KMS-11 (cell line): ENCODE data around the gene FBXL19.

ENCODE experiments used
- H2AFZ ChIP-seq: fragments of 200-600 bp; sonication (generic); 2 replicates; pipeline ENCODE4 v1.6.1; 2016; ENCODE audit warnings: antibody characterized with exemption, mixed run types, low read depth
- H3K27ac ChIP-seq: fragments of 200-600 bp; sonication (generic); 2 replicates; pipeline ENCODE4 v1.6.1; 2016; ENCODE audit warnings: mild to moderate bottlenecking, mixed run types
- H3K27me3 ChIP-seq: fragments of 200-600 bp; sonication (generic); 2 replicates; pipeline ENCODE4 v1.6.1; 2017; ENCODE audit warnings: mild to moderate bottlenecking, low read depth, mixed run types, moderate library complexity; ENCODE audit not compliant: insufficient read depth
- H3K36me3 ChIP-seq: fragments of 200-600 bp; sonication (generic); 2 replicates; pipeline ENCODE4 v1.6.1; 2017; ENCODE audit warnings: mild to moderate bottlenecking, mixed run types; ENCODE audit not compliant: insufficient read depth
- H3K4me1 ChIP-seq: fragments of 200-600 bp; sonication (generic); 2 replicates; pipeline ENCODE4 v1.6.1; 2016; ENCODE audit warnings: mild to moderate bottlenecking, low read depth, mixed run types; ENCODE audit not compliant: poor library complexity, severe bottlenecking
- H3K4me2 ChIP-seq: fragments of 200-600 bp; sonication (generic); 2 replicates; pipeline ENCODE4 v1.7.0; 2016; ENCODE audit warnings: mild to moderate bottlenecking, mixed run types
- H3K4me3 ChIP-seq: fragments of 200-600 bp; sonication (generic); IDR thresholded peaks from 2 replicates; pipeline ENCODE4 v1.6.1; 2017; ENCODE audit warnings: low read depth, low read length, mixed read lengths; ENCODE audit not compliant: insufficient read depth
- H3K79me2 ChIP-seq: fragments of 200-600 bp; sonication (generic); 2 replicates; pipeline ENCODE4 v1.6.1; 2016; ENCODE audit warnings: low read depth, mixed run types; ENCODE audit not compliant: insufficient read depth
- H3K9ac ChIP-seq: fragments of 200-600 bp; sonication (generic); 2 replicates; pipeline ENCODE4 v1.6.1; 2016; ENCODE audit warnings: mild to moderate bottlenecking, mixed run types
- H4K20me1 ChIP-seq: fragments of 200-600 bp; sonication (generic); 2 replicates; pipeline ENCODE4 v1.6.1; 2016; ENCODE audit warnings: mild to moderate bottlenecking, mixed run types; ENCODE audit not compliant: insufficient read depth
- TF ChIP-seq, protein P1 (sequence below): fragments of 200-600 bp; sonication (generic); conservative IDR thresholded peaks from 2 replicates; pipeline ENCODE4 v1.6.1; 2017; ENCODE audit warnings: low read depth, mild to moderate bottlenecking, antibody characterized with exemption, low read length, moderate library complexity, mixed read lengths

FBXL19 gene

DNA sequence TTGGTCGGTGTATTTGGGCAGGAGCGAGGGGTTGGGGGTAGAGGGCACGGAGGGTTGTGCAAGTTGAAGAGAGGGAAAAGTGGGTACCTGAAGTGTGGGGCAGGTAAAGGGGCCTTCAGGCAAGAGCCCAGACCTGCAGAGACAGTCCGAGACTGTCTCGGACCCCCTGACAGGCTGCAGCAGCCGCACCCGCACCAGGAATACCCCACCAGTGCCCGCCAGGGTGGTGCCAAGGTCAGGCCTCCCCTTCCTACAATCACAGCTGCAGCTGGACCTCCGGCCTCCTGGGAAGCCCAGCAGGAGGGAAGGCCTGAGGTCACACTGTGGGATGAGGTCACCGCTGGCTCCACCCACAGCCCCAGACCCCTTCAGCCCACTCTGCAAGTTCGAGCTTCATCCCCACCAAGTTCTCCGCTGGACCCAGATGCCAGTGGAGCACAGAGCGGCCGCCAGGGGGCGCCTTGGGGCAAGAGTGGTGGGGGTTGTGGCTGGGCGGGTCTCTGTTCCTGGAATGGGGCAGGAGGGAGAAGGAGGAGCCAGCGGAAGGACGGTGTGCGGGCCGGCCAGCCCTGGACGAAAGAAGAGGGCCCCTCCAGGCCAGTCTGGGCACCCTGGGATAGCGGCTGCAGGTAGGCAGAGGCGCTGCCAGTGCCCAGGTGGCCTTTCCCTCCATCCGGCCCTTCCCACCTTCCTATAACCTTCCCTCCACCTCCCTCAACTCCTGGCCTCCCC lies 61.5 kb downstream of the FBXL19 start, which contains the start of gene HSD3B7:
HSD3B7 (plus strand) TSS at position 539 of the 732 bp plus-strand sequence. CDS start 452 bp downstream, outside the sequence.
- H3K9ac ChIP-seq, result no peak within 1 kb of the TSS
- H3K4me1 ChIP-seq, result no peaks in the 10 kb centered on the region
- no peaks in the 10 kb centered on the region for H3K27me3 ChIP-seq
- no peak within 1 kb of the TSS for H2AFZ ChIP-seq
- no peaks in the 10 kb centered on the region for H4K20me1 ChIP-seq
- H3K79me2 ChIP-seq, result no peaks in the 10 kb centered on the region
- no peak within 1 kb of the TSS for H3K4me2 ChIP-seq
- no peak within 1 kb of the TSS for H3K4me3 ChIP-seq
- TF ChIP-seq, protein P1, sequence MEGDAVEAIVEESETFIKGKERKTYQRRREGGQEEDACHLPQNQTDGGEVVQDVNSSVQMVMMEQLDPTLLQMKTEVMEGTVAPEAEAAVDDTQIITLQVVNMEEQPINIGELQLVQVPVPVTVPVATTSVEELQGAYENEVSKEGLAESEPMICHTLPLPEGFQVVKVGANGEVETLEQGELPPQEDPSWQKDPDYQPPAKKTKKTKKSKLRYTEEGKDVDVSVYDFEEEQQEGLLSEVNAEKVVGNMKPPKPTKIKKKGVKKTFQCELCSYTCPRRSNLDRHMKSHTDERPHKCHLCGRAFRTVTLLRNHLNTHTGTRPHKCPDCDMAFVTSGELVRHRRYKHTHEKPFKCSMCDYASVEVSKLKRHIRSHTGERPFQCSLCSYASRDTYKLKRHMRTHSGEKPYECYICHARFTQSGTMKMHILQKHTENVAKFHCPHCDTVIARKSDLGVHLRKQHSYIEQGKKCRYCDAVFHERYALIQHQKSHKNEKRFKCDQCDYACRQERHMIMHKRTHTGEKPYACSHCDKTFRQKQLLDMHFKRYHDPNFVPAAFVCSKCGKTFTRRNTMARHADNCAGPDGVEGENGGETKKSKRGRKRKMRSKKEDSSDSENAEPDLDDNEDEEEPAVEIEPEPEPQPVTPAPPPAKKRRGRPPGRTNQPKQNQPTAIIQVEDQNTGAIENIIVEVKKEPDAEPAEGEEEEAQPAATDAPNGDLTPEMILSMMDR, result peak; percentile 90
- H3K36me3 ChIP-seq, result no peaks in the 10 kb centered on the region
- no peak within 1 kb of the TSS for H3K27ac ChIP-seq

DNA sequence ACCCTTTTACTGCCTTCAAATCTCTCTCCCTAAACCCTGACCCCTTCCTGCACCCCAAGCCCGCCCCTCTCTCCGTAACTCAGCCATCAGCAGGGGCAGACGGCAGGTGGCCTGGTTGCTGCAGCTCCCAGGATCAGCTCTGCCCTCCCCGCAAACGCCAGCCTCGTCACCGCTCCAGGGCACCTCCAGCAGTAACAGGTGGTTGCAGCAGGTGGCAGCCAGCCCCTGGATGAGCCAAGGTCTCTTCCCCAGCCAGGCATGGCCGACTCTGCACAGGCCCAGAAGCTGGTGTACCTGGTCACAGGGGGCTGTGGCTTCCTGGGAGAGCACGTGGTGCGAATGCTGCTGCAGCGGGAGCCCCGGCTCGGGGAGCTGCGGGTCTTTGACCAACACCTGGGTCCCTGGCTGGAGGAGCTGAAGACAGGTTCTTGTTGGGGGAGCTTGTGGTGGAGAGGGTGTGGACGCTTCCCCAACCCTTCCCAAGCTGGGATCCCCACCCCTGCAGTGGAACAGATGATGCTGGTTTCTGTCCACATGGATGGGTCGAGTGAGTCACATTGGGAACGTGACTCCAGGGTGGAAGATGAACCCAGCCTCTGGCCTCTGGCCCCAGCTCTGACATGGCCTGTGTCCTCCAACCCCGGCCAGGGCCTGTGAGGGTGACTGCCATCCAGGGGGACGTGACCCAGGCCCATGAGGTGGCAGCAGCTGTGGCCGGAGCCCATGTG lies 62.2 kb downstream of the FBXL19 start:
- H2AFZ ChIP-seq, result no peak overlapping the region
- H3K4me3 ChIP-seq, result no peak overlapping the region
- H3K79me2 ChIP-seq, result no peaks in the 10 kb centered on the region
- H3K27me3 ChIP-seq, result no peaks in the 10 kb centered on the region
- no peaks in the 10 kb centered on the region for H3K36me3 ChIP-seq
- no peak overlapping the region for H3K27ac ChIP-seq
- TF ChIP-seq, protein P1, result no peak
- H3K4me2 ChIP-seq, result no peak overlapping the region
- no peaks in the 10 kb centered on the region for H3K4me1 ChIP-seq
- no peak overlapping the region for H3K9ac ChIP-seq
- H4K20me1 ChIP-seq, result no peaks in the 10 kb centered on the region

DNA sequence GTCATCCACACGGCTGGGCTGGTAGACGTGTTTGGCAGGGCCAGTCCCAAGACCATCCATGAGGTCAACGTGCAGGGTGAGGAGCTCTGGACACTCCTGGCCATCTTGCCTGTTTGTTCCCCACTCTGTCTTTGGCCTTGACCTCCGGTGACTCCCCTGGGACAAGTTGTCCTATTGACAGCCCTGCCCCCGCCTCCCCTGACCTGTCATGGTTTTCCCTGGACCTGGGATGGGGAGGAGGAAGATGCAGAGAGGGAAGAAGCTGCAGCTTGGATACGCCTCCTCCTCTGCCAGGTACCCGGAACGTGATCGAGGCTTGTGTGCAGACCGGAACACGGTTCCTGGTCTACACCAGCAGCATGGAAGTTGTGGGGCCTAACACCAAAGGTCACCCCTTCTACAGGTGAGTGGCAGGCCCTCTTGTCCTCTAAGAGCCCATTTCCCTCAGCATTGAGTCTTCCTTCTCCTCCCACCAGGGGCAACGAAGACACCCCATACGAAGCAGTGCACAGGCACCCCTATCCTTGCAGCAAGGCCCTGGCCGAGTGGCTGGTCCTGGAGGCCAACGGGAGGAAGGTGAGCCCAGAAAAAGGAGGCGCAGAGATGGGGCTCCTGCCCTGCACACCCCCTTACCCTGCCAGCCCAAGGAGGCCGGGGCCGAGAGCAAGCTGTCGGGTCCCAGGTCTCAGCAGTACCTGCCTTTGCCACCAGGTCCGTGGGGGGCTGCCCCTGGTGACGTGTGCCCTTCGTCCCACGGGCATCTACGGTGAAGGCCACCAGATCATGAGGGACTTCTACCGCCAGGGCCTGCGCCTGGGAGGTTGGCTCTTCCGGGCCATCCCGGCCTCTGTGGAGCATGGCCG lies 63.0 kb downstream of the FBXL19 start:
- Histone ChIP-seq H4K20me1 (no peaks in the 10 kb centered on the region), H3K4me1 (no peaks in the 10 kb centered on the region), H3K9ac (no peak overlapping the region), H3K4me2 (no peak overlapping the region), H3K79me2 (no peaks in the 10 kb centered on the region), H3K36me3 (no peaks in the 10 kb centered on the region), H3K27me3 (no peaks in the 10 kb centered on the region), H3K4me3 (no peak overlapping the region), H2AFZ (no peak overlapping the region), H3K27ac (no peak overlapping the region)
- TF ChIP-seq, protein P1, result no peak

DNA sequence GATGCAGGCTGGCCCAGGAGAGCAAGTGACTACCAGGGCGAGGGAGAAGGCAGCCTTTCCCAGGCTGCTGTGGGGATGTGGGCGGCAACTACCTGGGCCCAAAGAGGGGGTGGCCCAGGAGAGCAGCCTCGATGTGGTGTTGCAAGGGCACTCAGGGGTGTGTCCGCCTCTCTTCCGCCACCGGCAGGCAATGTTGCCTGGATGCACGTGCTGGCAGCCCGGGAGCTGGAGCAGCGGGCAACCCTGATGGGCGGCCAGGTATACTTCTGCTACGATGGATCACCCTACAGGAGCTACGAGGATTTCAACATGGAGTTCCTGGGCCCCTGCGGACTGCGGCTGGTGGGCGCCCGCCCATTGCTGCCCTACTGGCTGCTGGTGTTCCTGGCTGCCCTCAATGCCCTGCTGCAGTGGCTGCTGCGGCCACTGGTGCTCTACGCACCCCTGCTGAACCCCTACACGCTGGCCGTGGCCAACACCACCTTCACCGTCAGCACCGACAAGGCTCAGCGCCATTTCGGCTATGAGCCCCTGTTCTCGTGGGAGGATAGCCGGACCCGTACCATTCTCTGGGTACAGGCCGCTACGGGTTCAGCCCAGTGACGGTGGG lies 64.3 kb downstream of the FBXL19 start:
- no peaks in the 10 kb centered on the region for H3K27me3 ChIP-seq
- no peaks in the 10 kb centered on the region for H4K20me1 ChIP-seq
- no peaks in the 10 kb centered on the region for H3K4me1 ChIP-seq
- no peak overlapping the region for H3K27ac ChIP-seq
- H3K79me2 ChIP-seq, result no peaks in the 10 kb centered on the region
- TF ChIP-seq, protein P1, result no peak
- no peaks in the 10 kb centered on the region for H3K36me3 ChIP-seq
- H3K4me3 ChIP-seq, result no peak overlapping the region
- H3K4me2 ChIP-seq, result no peak overlapping the region
- H3K9ac ChIP-seq, result no peak overlapping the region
- no peak overlapping the region for H2AFZ ChIP-seq
